ENCODE data around the gene DIP2C. TPM values are rescaled to one million over a fixed set of nuclear protein-coding genes. Genes with fewer than 3 reads are reported as not detected.

DIP2C gene
- total RNA-seq, 1 donor = 1.7 TPM

DNA sequence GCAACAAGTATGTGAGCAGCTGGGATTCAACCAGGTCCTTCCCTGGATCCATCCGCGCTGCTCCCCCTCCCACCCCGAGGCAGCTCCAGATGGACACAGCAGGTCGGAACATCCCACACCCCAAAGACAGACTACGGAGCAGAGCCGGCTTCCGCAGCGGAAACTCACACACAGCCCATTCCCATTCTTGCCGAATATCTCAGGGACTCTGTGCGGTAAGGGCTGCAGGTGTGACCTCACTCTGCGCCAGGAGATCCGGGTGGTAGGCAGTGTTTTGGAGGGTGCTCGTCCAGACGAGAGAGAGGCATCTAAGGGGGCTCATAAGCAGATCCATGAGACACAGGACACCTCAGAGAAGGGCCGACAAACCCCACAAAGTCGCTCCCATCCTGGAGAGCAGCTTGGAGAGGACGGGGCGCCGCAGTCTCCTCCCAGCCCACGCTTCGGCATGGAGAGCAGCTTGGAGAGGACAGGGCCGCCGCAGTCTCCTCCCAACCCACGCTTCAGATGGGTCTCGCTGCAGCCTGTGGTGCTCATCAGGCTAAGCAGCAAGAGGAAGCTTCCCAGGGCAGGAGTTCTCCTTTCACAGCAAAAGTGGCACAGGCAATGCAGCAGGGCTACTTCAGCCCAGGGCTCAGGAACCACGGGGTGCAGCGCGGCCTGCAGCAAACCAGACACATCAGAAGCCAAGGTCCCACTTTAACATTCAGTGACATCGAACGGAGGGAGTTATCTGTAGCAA, 179.9 kb downstream of the DIP2C start:
- Histone ChIP-seq H3K9me3 (ENCODE audit: low read depth, low read length) (no peaks in the 10 kb centered on the region), H3K4me3 (ENCODE audit: low read length) (no peak overlapping the region), H3K4me1 (ENCODE audit: insufficient read depth, low read length) (no peaks in the 10 kb centered on the region), H3K27me3 (ENCODE audit: insufficient read depth, low read length) (no peaks in the 10 kb centered on the region)

DNA sequence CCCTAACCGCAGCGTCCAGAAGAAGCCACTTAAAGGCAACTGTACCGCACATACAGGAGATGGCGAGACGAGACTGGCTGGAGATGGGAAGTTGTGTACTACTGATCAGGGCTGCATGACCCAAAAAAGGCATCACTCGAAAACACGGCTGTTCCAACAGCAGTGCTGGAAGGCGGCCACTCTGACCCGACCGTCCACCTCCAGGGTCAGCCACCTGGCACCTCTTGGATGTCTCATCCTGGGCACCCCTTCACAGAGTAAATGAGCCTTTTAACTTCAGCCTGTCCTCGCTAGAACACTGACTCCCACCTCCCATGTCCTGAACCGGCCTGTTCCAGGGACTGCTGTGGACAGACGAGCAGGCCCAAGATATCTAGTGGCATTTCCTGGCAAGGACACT, 180.7 kb downstream of the DIP2C start:
- no peak overlapping the region for H3K4me3 ChIP-seq (ENCODE audit: low read length)
- H3K9me3 ChIP-seq (ENCODE audit: low read depth, low read length) = no peaks in the 10 kb centered on the region
- H3K27me3 ChIP-seq (ENCODE audit: insufficient read depth, low read length) = no peaks in the 10 kb centered on the region
- H3K4me1 ChIP-seq (ENCODE audit: insufficient read depth, low read length) = no peaks in the 10 kb centered on the region

DNA sequence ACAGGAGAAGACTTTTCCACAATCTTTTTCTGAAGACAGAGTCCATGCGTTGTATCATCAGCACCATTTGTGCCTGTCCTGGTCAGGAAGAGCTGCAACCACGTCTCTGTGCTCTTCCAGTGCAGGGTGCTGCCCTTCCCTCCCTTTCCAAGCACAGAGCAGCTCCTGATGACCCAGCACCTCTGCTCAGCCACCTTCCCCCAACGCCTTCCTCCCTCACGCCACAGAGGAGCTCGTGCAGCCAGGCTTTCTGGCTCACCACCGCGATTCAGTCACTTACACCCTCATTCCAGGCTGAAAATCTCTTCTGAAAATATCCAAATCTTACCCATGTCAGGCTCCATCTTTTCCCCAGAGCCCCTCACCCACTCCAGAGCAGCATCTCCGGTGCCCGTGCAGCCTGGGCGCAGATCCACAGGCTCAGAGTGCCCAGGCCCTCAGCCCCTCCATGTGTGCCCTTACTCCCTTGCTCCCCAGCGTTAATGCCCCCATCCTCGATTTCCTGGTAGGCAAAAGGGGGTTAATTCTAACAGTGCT, 181.5 kb downstream of the DIP2C start:
- H3K27me3 ChIP-seq (ENCODE audit: insufficient read depth, low read length) = no peaks in the 10 kb centered on the region
- no peaks in the 10 kb centered on the region for H3K9me3 ChIP-seq (ENCODE audit: low read depth, low read length)
- H3K4me1 ChIP-seq (ENCODE audit: insufficient read depth, low read length) = no peaks in the 10 kb centered on the region
- H3K4me3 ChIP-seq (ENCODE audit: low read length) = no peak overlapping the region

DNA sequence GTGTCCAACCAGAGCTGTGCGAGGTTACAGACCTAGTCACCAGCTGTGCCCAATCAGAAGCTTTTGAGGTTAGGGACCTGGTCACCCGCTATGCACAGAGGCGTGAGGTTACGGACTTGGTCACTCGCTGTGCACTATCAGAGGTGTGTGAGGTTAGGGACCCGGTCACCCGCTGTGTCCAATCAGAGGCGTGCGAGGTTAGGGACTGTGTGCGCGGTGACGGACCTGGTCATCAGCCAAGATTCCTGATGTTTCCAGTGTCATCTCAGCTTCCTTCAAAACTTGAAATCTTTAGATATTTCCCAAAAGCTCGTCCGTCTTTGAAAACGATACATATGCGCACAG, 182.1 kb downstream of the DIP2C start:
- Histone ChIP-seq H3K4me3 (ENCODE audit: low read length) (no peak overlapping the region), H3K4me1 (ENCODE audit: insufficient read depth, low read length) (no peaks in the 10 kb centered on the region), H3K9me3 (ENCODE audit: low read depth, low read length) (no peaks in the 10 kb centered on the region), H3K27me3 (ENCODE audit: insufficient read depth, low read length) (no peaks in the 10 kb centered on the region)

DNA sequence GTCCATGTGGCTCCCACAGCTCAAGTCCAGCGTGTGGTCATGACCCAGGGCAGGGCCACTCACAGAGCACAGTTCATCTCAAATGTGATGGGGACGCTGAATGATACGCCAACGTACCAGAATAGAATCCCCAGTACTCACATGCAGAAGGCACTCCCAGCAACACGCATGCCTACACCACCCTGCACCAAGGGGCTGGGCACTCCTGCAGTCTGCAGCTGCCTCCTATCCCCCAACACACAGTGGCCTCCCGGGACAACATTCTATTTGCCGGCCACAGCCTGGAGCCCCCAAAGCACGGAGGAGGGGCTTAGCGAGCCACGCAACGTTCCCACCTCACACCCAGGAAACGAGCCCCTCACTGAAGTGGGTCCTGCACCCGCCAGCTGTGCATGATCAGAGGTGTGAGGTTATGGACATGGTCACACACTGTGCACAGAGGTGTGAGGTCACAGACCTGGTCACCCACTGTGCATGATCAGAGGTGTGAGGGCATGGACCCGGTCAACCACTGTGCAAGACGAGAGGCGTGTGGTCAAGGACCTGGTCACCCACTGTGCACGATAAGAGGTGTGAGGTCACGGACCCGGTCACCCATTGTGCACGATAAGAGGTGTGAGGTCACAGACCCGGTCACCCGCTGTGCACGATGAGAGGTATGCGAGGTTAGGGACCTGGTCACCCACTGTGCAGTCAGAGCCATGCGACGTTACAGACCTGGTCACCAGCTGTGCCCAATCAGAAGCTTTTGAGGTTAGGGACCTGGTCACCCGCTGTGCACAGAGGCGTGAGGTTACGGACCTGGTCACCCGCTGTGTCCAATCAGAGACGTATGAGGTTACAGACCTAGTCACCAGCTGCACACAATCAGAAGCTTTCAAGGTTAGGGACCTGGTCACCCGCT, 182.8 kb downstream of the DIP2C start:
- Histone ChIP-seq H3K9me3 (ENCODE audit: low read depth, low read length) (no peaks in the 10 kb centered on the region), H3K4me3 (ENCODE audit: low read length) (no peak overlapping the region), H3K27me3 (ENCODE audit: insufficient read depth, low read length) (peaks cover 4% of the 10 kb centered on the region), H3K4me1 (ENCODE audit: insufficient read depth, low read length) (no peaks in the 10 kb centered on the region)

DNA sequence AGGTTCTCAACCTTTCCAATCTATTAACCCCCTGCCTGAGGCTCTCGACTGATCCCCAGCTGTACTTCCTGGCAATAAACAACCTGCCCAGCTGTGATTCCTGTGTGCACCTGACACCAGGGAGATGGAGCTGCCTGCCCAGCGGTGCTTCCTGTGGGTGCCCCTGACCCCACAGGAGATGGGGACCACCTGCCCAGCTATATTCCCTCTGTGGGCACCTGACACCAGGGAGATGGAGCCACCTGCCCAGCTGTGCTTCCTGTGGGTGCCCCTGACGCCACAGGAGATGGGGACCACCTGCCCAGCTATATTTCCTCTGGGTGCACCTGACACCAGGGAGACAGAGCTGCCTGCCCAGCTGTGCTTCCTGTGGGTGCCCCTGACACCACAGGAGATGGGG, 184.0 kb downstream of the DIP2C start:
- Histone ChIP-seq H3K9me3 (ENCODE audit: low read depth, low read length) (no peaks in the 10 kb centered on the region), H3K4me1 (ENCODE audit: insufficient read depth, low read length) (no peaks in the 10 kb centered on the region), H3K4me3 (ENCODE audit: low read length) (no peak overlapping the region), H3K27me3 (ENCODE audit: insufficient read depth, low read length) (peaks cover 5% of the 10 kb centered on the region)

DNA sequence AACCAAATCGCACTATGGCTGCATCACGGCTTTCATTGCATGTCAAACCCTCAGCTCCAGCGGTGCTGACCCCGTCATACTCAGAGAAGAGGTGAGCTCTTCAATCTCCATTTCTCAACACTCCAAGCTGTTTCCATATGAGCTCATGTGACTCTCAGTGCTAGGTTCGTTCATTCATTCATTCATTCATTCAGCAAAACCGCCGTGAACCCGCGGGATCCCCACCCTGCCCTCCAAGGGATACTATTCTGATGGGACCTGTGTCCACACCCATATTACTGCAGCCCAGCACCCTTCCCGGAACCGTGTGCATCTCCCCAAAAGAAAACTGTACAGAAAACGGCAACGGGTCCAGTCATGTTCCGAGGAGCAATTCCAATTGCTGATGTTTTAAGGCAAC, 184.7 kb downstream of the DIP2C start:
- Histone ChIP-seq H3K4me1 (ENCODE audit: insufficient read depth, low read length) (no peaks in the 10 kb centered on the region), H3K27me3 (ENCODE audit: insufficient read depth, low read length) (peaks cover 5% of the 10 kb centered on the region), H3K9me3 (ENCODE audit: low read depth, low read length) (no peaks in the 10 kb centered on the region), H3K4me3 (ENCODE audit: low read length) (no peak overlapping the region)

DNA sequence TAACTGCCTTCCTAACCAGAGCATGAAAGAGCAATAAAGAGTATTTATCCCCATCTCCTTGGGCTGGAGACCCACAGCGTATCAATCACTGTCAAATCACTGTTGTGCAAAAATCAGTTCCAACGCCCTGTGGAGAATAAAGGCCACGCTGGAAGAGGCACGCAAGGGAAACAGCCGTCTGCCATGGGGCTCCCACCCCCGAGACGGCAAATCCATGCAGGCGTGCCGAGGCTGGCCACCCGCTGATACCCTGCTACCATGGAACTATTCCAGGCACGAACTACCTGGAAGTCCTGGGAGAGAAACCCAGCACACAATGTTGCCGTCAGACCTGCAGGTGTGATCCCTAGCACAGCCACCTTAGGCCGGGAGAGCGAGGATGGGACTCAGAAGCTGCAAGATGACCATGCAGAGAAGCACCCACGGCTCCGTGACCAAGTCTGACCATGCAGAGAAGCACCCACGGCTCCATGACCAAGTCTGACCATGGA, 185.3 kb downstream of the DIP2C start:
- Histone ChIP-seq H3K4me1 (ENCODE audit: insufficient read depth, low read length) (no peaks in the 10 kb centered on the region), H3K4me3 (ENCODE audit: low read length) (no peak overlapping the region), H3K9me3 (ENCODE audit: low read depth, low read length) (no peaks in the 10 kb centered on the region), H3K27me3 (ENCODE audit: insufficient read depth, low read length) (peaks cover 5% of the 10 kb centered on the region)

DNA sequence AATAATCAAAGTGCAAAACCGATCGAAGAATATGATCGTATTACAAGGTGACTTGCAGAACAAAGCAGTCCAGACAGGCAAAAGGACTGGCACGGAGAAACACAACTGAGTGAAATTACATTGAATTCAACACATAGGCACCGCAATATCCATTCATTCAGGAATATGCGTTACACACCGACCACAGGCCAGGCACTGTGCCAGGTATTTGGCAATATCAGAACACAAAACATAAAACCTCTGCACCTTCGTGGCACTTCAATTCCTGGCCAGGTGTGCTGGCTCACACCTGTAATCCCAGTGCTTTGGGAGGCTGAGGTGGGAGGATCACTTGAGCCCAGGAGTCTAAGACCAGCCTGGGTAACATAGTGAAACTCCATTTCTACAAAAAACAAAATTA, 187.9 kb downstream of the DIP2C start:
- peaks cover 5% of the 10 kb centered on the region for H3K27me3 ChIP-seq (ENCODE audit: insufficient read depth, low read length)
- H3K4me3 ChIP-seq (ENCODE audit: low read length) = no peak overlapping the region
- no peaks in the 10 kb centered on the region for H3K4me1 ChIP-seq (ENCODE audit: insufficient read depth, low read length)
- no peaks in the 10 kb centered on the region for H3K9me3 ChIP-seq (ENCODE audit: low read depth, low read length)

DNA sequence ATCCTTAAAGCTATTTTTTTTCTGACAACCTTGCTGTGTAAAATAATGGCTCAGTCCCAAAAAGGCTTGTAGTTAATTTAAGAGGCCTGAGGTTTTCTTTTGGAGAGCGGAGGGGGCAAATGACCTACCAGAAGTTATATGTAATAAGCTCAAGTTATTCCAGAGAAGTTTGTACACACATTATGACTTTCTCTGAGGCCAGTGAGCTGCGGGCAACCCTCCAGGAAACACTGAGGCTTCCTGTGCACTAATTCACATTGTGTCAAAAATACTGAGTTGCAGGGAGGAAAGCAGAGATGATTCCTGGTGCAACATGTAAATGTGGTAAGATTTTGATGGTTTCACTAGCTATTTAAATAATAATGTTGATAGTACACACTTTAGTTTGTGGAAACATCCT, 188.6 kb downstream of the DIP2C start:
- Histone ChIP-seq H3K4me1 (ENCODE audit: insufficient read depth, low read length) (no peaks in the 10 kb centered on the region), H3K27me3 (ENCODE audit: insufficient read depth, low read length) (peaks cover 5% of the 10 kb centered on the region), H3K4me3 (ENCODE audit: low read length) (no peak overlapping the region), H3K9me3 (ENCODE audit: low read depth, low read length) (no peaks in the 10 kb centered on the region)

DNA sequence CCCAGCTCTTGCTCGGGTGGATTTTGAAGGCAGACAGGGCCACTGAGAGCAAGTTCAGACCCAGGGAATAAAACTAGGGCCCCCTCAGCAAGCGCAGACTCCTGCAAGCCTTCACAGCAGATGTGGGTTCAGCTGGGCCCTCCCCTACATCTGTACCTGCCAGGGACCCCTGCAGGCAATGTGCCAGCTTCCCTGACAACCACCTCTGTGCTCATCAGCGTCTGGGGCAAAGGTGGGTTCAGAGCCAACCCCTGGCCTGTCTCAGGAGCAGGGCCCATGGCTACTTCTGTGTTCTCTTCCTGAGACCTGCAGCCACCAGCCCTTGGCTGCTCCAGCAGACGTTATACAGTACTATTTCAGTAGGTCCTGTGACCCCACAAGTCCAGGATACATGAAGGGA, 189.5 kb downstream of the DIP2C start:
- peaks cover 5% of the 10 kb centered on the region for H3K27me3 ChIP-seq (ENCODE audit: insufficient read depth, low read length)
- no peak overlapping the region for H3K4me3 ChIP-seq (ENCODE audit: low read length)
- H3K4me1 ChIP-seq (ENCODE audit: insufficient read depth, low read length) = no peaks in the 10 kb centered on the region
- H3K9me3 ChIP-seq (ENCODE audit: low read depth, low read length) = no peaks in the 10 kb centered on the region

DNA sequence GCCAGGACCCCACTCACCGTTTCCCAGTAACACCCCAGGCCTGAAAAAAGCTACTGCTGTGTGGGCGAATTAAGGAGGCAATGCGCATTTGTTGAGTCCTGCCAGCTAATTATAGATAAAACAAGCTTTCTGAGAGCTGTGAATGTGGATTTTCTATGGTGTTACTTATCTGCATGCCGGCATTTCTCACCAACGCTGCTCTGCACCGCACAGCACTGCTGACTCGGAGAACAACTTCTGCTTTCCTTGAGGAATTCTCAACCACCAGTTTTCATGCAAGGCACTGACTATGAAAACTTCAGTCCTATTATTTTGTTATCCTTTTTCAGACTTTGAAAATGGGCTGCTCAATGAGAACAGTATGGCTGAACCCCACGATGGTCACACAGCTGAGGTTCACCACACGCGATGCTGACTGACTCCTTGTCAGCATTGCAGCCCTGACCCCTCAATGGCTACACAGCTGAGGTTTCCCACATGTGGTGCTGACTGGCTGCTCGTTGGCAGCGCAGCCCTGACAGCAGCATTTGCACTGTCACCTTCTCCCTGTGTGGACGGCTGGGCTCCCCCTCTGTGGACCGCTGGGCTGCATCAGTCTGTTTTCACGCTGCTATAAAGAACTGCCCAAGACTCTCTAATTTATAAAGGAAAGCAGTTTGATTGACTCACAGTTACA, 190.6 kb downstream of the DIP2C start:
- H3K4me1 ChIP-seq (ENCODE audit: insufficient read depth, low read length) = no peaks in the 10 kb centered on the region
- no peaks in the 10 kb centered on the region for H3K9me3 ChIP-seq (ENCODE audit: low read depth, low read length)

DNA sequence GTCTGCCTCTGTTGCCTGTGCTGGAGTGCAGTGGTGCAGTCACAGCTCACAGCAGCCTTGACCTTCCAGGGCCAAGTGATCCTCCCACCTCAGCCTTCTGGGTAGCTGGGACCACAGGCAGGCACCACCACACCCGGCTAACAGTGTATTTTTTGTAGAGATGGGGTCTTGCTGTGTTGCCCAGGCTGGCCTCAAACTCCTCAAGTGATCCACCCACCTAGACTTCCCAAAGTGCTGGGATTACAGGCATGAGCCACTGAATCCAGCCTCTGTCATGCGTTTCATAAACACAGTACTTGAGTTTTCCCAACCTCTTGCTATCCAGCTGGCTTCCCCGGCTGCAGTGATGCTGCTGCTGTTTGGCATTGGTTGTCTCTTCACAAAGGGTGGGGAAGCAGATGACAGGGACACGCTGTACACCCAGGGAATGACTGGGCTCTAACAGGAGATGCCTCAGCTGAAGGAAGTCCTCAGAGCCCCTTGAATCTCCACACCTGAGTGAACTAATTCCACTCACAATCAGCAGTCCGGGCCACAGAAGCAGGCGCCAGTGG, 191.5 kb downstream of the DIP2C start:
- H3K9me3 ChIP-seq (ENCODE audit: low read depth, low read length) = no peaks in the 10 kb centered on the region
- peaks cover 5% of the 10 kb centered on the region for H3K27me3 ChIP-seq (ENCODE audit: insufficient read depth, low read length)
- no peak overlapping the region for H3K4me3 ChIP-seq (ENCODE audit: low read length)
- no peaks in the 10 kb centered on the region for H3K4me1 ChIP-seq (ENCODE audit: insufficient read depth, low read length)

More for the DNA sequence above, 190.6 kb downstream of the DIP2C start:
- no peak overlapping the region for H3K4me3 ChIP-seq (ENCODE audit: low read length)
- H3K27me3 ChIP-seq (ENCODE audit: insufficient read depth, low read length) = peaks cover 5% of the 10 kb centered on the region

DNA sequence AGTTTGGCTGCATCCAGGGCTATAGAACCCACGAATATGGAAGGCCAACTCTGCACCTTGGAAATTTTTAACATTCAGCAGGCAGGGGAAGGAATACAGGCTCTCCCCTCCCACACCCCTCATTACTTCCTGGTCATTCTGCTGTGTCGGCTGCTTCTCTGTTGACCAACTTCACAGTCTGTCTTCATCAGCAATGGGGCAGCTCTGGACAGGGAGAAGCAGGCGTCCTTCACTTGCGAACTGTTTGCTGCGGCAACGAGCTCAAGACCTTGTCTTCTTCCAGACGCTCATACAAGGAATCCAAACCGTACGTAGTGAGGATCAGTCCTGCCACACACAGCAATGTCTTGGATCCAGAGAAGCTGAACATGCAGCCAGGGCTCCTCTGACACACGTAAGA, 192.2 kb downstream of the DIP2C start:
- H3K4me3 ChIP-seq (ENCODE audit: low read length) = no peak overlapping the region
- H3K9me3 ChIP-seq (ENCODE audit: low read depth, low read length) = no peaks in the 10 kb centered on the region
- peaks cover 5% of the 10 kb centered on the region for H3K27me3 ChIP-seq (ENCODE audit: insufficient read depth, low read length)
- no peaks in the 10 kb centered on the region for H3K4me1 ChIP-seq (ENCODE audit: insufficient read depth, low read length)

DNA sequence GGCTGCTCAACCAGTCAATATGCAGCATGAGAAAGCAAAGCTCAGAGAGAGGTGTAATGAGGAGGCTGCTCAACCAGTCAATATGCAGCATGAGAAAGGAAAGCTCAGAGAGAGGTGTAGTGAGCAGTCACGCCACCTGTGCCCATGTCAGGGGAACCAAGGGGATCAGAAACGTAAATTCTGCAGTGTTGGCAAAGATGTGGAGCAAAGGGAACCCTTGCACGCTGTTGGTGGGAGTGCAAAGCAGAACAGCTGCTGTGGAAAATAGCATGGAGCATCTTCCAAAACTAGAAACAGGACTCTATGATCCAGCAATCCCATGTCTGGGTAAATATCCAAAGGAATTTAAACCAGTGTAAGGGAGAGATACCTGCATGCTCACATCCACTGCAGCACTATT, 194.9 kb downstream of the DIP2C start:
- no peaks in the 10 kb centered on the region for H3K4me1 ChIP-seq (ENCODE audit: insufficient read depth, low read length)

More for the DNA sequence above, 194.9 kb downstream of the DIP2C start:
- Histone ChIP-seq H3K27me3 (ENCODE audit: insufficient read depth, low read length) (no peaks in the 10 kb centered on the region), H3K4me3 (ENCODE audit: low read length) (no peak overlapping the region), H3K9me3 (ENCODE audit: low read depth, low read length) (no peaks in the 10 kb centered on the region)
